Raji (cell line): ENCODE measurements around the gene SYT14.

Experiments
- POLR2A ChIP-seq: IDR thresholded peaks from 2 replicates; pipeline ENCODE4 v1.6.1; 2011; ENCODE audit warnings: low read depth, low read length, control low read depth; ENCODE audit not compliant: insufficient read depth

SYT14 gene

DNA sequence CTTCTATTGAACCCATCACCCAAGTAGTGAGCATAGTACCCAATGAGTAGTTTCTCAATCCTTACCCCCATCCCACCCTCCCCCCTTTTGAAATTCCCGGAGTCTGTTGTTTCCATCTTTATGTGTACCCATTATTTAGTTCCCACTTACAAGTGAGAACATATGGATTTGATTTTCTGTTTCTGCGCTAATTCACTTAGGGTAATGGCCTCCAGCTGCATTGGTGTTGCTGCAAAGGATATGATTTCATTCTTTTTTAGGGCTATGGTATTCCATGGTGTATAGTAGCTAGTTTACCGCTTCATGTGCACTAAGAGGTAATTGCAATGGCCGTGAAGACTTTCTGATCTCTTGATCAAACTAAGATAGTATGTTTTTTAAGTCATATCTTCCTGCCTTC, 187.1 kb downstream of the SYT14 start:
- TF ChIP-seq POLR2A: no peak

DNA sequence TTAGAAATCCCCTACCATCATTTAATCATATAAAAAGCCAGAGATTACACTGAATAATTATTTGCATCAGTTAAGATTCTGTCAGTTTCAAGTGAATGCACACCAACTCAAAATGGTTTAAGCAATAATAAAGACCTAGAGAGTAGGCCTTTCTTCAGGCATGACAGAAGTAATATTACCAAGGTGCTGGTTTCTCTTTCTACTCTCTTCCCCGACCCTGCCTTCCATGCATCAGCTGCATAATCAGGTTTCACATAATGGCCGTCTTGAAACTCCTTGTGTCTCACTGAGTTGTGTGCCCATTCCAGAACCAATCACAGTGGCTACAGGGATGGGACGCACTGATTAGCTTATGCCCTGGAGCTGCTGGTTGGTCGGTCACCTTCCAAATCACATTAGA, 191.1 kb downstream of the SYT14 start:
- no peak for TF ChIP-seq POLR2A

DNA sequence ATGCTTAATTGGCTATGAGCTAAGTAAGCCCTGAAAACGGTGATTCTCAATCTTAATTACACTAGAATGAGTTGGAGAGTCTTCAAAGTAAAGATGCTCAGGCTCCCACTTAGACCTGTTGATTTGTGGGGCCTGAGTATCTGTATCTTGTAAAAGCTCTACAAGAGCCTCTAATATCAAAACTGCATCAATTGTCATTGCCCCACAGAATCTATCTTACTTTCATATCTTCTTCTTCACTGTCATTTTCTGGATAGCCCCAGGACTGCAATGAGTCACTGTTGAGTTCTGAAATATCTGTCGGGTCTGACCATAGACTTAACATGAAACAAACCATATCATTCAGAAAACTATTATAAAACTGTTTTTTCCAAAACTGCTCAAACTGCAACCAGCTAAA, 191.7 kb downstream of the SYT14 start:
- TF ChIP-seq POLR2A: no peak

DNA sequence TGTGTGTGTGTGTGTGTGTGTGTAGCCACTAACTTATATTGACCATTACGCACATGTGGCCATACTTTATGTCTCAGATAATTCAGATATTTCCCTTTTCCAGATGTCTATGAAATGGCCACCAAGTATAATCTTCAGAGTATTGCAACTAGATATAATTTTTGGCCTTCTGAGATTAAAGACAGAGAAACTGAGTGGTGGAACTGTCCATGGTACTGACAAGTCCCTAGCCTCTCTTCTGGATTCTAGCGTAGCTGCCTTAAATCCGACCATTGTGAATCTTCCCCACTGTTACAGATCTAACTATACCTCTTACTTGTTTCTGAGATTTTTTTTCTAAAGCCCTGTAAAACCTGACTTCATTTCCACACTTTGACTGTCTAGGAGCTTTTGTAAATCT, 194.6 kb downstream of the SYT14 start:
- TF ChIP-seq POLR2A: no peak

DNA sequence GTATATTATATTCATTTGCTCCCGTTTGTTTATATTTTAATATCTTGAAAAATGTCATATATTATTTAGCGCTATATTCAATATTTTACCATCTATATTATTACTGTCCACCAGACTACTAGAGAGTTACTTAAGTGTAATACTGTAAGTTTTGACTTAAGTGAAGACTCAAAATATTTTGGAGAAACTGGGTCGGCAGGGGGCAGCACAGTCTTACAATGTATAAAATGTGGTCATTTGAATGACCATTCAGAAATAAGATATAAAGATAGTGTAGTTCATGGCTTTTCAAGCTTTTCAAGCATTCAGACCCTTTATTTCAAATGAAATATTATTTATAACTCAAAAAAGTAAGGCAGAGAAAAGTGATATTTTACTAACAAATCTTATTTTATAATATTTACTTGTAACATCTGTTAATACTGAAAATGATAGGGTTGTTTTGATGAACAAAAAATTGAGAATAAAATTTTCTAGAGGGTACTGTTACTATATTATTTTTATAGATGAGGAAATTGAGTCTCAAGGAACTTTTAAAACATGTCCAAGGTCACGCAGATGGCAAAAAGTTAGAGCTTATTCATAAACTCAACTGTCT, 205.5 kb downstream of the SYT14 start:
- no peak for TF ChIP-seq POLR2A

DNA sequence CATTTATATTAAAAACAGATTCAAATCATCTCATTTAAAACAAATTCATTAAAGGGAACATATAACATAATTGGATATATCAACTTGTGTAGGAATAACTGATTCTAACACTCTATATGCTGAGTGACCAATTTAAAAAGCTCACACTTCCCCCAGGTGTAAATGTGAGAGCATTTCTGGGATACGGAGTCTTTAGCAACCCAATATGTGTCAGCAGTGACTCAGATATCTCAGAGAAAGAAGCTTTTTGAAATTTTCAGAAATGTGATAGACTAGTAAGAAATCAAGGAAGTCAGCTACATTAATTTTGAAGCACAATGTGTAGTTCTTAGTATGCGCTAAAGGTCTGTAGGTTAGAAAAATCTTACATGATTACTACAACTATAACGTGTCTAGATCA, 206.7 kb downstream of the SYT14 start:
- TF ChIP-seq POLR2A: no peak

DNA sequence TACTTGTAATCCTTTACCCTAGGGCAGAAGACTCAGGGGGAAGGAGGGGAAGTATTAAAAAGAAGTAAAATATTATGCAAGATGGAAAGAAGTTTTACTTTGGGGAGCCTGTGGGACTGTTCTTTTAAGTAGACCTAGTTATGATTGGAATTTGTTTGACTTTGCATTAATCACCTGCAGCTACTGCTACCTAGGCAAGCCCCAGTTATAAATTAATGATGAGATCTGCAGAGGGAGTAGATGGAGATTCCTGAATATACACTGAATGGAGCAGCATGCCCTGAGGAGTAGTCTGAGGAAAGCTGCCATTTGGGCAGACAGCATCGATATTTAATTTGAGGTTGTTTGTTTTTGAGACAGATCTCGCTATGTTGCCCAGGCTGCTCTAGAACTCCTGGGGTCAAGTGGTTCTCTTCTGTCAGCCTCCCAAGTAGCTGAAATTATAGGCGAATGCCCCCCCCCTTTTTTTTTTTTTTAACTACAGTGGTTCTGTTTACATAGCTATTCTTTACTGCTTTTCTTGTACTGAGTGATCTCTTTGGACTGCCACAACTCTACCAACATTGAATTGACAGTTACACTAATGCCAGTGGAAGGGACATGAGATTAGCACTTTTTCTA, 213.1 kb downstream of the SYT14 start:
- TF ChIP-seq POLR2A: no peak

DNA sequence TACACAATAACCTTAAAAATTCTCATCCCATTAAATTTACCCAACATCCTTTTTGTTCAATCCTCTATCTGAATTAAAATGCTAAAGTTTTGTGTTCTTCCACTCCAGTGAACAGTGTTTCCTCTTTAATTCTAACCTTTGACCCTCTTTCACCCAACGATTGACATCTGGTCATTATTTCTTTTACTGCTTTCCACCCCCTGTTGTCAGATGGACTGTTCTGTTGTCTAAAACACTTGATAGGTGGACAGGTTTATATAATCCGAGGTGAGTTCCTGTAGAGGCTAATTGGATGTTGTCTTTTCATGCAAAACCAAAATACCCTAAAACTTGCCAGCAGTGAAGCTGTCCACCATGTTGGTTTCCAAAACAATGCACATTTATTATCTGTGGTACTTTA, 221.2 kb downstream of the SYT14 start:
- TF ChIP-seq POLR2A: no peak

DNA sequence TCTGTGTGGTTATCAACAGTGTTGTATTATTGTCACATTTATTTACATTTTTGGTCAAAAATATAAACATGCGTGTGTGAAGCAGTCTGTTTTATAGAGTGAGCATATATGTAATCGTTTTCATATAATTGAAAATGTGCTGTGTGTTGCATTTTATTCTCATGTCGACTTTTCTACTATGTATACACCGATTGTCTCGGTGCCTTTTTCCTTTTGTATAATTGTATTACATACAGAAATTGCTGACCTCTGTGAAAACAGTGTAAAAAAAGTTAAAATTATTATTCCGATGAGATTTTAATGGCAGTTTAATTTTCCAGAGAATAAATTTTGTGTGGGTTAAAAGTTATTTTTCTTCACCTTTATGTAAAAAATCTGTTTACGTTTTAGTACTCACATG, 232.2 kb downstream of the SYT14 start:
- TF ChIP-seq POLR2A: no peak

DNA sequence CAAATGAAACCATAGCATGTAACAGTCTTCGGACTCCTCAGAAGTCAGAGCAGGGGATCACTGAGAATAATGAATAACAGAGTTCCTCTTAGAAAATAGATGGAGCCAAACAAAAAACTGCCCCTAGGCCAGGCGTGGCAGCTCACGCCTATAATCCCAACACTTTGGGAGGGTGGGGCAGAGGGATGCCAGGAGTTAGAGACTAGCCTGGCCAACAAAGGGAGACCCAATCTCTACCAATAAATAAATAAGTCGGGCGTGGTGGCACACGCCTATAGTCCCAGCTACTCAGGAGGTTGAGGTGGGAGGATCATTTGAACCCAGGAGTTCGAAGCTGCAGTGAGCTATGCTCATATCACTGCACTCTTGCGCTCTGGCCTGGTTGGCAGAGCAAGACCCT, 236.1 kb downstream of the SYT14 start:
- no peak for TF ChIP-seq POLR2A

DNA sequence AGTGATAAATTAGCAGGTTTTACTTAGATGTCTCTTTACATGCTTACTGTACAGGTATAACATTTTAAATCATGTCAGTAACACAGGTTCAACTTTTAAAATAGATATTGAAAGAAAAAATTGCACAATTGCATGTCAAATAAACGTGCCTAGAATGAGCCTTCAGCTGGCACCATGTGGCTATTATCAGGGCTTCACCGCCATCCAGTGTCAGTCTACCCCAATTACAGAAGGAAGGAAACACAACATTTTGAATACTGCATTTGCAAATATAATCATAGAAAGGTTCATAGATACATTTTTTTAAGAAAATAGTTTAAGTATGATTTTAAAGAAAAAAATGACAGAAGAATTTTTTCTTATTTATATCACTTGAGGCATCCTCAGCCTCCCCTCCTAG, 247.0 kb downstream of the SYT14 start:
- no peak for TF ChIP-seq POLR2A

DNA sequence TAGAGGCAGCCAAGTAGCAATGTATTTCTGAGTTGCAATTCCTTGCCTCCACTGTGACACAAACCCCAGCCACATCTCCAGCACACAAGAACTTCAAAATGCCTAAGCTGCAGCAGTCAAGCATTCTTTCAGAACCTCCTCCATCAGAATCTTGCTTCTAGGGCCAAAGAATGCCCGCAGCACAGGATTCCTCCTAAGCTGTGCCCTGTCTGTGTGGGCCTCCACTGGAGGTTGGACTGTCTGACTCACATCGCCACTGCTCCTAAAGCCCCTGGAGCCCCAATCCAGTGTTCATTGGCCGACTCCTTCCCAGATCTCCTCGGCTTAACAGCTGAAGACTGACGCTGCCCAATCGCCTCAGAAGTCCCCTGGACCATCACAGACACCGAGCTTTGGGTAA, 251.4 kb downstream of the SYT14 start:
- TF ChIP-seq POLR2A: no peak

DNA sequence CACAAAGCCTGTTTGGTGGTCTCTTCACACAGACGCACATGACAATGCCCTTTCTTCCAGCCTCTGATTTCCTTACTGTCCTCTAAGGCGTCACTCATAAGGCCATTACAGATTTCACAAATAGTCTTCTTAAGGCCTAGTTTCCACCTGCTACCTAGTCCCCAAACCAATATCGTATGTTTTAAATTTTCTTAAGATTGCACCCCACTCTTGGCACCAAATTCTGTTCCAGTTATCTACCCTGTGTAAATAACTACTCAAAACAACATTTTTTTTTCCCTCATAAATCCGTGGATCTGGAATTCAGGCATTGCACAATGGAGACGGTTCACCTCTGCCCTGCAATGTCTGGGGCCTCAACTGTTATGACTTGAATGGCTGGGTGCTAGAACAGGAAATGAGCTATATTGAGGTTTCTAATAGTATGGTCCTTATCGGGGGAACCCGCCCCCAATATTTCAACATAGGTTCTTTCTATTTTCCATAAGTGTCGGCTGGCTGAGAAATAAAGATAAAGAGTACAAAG, 257.7 kb downstream of the SYT14 start:
- TF ChIP-seq POLR2A: no peak

DNA sequence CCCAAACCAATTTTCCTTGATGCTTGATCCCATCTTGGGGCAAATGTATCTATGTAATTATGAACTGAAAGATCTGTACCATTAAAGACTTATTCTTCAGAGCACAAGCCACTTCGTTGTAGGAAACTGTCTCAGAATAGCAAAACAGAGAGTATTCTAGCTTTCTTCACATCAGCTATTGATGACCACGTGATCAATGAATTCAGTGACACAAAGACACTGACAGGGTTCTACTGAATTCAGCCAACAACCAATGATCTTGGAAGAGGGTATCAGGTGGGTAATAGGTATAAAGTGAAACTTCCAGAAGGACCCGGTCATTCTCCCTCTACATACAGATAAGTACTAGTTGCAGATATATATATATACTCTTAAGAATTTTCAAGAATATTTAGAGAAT, 260.8 kb downstream of the SYT14 start:
- TF ChIP-seq POLR2A: no peak

DNA sequence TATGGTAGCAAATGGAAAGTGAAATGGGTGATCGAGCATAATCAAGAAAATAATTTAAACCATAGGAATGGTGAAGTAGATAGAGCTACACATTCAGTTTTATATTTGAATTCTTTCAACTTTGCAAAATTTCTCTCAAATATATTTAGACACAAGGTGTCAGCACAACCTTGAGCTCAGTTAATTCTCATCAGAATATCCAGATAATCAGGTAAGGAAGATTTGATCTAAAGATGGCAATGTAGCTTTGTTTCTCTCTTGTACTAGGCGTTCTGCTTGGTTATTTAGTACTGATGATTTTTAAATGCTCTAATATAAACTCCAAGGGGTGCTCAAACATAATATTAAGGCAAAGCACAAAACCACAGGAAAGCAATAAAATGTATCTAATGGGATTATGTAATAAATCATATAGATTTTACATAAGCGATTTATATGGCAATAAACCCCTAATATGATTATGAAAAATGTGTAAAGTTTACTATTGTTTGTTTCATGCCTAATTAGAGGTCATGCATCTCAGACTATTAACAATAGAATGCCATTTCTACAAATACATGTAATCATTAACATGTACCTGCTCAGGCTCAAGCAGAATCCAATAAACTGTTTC, 262.2 kb downstream of the SYT14 start:
- TF ChIP-seq POLR2A: no peak

DNA sequence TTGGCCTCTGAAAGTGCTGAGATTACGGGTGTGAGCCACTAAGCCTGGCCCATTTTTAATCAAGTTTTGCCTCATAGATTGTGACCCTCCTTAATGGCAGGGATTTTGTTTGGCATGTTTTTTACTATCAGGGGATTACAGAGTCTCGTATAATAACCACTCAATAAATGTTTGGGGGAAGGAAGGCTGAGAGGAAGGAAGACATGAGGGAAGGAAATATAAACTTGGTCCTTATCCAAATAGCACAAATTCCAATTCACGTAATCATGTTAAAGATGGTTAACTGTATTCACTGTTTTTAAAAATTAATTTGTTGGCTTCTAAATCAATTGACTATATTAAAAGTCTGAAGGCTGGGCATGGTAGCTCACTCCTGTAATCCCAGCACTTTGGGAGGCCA, 263.7 kb downstream of the SYT14 start:
- TF ChIP-seq POLR2A: no peak
